Activated T-cell treated with anti-CD3 and anti-CD28 coated beads, Interleukin-2, amount 50 U/mL, for 1 hour (primary cell): ENCODE results near the gene DDX1.
"Not testable (repeated sequence)": the region's sequence is repeated elsewhere in the genome, so short reads cannot be mapped to it uniquely, and the experiment has no call there.

Experiments
- DNase-seq: peaks from one replicate; pipeline ENCODE4 v3.0.0-alpha.2; 2020

The DDX1 gene

DNA sequence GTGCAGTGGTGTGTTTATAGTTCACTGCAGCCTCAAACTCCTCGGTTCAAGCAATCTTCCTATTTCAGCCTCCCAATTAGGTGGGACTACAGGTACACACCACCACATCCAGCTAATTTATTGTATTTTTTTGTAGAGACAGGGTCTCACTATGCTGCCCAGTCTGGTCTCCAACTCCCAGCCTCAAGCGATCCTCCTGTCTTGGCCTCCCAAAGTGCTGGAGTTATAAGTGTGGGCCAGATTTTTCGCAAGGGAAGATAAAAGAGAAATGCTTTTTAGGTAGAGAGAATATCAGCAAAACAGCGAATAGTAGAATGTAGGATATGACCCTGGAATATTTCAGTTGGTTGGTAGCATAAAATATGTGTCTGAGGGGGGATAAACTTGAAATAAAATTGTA lies 4.3 kb downstream of the DDX1 start:
- no peak for DNase-seq

DNA sequence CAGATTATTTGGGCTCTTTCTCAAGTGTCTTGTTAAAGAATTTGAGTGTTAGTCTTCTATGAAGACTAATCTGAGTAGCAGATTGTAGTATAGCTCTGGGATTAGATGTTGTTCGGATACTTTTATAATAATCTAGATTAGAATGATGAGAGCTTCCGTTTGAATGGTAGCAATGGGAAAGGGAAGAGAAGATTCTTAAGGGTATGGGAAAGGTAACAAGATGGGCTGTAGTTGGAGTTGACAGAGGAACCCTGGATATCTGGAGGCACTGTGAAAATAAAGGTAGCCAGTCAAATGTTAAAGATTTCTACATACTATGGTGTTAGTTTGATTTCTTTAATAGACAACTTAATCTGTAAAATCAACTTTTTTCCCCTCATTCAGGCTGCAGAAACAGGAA lies 4.7 kb downstream of the DDX1 start:
- no peak for DNase-seq

DNA sequence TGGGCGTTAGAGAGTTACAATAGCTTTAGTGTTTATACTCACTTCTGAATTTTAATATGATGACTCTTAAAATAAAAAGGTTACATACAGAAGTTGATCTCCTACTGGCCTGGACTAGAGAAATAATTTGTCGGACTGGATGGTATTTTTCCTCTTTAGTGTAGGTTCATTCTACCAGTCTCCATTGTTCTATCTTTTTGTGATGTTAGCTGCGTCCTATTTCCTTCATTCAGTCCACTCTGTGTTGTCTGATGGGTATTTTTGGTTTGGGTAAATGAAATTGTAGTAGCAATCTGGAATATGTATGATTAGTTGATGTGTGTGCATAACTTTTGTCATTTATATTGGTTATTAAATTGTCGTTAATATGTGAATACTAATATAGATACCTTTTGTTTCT lies 5.3 kb downstream of the DDX1 start:
- DNase-seq: no peak

DNA sequence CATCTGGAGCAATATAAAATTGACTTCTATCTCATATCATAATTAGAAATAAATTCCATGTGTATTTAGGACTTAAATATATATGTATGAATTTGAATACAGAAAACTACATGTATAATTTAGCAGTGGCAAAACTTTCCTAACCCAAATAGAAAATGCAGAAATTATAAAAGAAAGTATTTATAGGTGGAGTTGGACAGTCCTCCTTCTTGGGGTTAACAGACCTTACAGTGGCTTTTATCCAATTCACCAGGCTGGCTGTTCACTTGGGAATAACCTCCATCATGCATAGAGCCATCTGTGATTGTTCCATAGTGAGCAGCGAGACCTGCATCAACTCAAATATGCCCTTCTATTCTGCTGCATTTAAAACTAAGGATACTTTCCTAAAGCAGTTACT lies 8.3 kb downstream of the DDX1 start:
- DNase-seq: no peak

DNA sequence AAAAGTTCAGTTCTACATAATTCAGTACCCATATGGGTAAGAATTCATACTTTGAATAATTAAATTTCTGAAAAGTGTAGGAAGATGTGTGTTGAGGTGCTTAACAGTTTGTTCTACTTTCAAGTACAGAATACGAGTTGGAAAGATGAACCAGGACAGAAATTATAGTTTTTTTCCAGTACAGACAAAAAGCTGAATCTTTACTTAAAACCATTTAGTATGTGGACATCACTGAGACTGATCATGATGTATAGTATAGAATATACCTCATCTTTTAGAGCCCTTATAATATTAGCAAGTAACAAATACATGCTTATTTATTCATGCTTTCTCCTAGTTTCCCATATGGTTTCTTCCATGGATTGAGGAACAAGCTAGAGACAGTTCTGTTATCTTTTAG lies 10.0 kb downstream of the DDX1 start:
- no peak for DNase-seq

DNA sequence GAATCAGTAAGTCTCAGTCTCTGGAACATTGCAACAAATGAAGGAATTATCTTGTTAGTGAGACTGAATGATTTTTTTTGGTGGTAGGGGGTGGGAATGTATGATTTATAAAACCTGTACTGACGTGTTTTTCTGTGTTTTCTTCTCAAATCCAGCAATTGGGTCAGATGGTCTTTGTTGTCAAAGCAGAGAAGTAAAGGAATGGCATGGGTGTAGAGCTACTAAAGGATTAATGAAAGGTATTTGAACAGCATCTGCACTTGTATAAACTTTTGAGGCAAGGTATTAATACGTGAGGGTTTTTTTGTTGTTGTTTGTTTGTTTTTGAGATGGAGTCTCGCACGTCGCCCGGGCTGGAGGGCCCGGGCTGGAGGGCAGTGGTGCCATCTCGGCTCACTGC lies 10.7 kb downstream of the DDX1 start:
- no peak for DNase-seq

DNA sequence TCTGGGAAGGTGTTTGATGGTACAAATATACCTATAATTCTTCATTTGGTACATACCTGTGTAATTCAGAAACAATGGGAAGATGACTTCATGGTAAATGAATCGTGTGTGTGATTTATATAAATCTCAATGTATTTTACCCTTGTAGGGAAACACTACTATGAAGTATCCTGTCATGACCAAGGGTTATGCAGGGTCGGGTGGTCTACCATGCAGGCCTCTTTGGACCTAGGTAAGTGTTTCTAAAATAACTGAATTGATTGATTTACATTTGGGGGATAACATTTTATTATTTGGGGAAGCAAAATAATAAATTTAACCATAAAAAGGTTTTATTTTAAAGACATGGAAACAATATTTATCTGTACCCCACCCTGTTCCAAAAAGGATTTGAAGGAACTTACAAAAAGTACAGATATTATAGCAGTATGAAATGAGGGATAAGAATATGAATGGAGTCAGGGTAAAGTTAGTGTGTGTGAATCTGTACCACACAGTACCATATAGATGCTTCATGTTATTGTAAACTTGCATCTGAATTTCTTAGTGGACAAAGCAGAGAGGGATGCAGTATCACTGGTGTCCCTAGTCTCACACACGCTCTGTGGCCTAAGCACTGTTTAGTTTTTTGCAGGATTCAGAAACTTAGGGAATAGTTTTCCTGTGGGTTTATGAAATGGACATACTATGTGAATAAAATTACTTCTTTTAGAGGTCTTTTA lies 11.5 kb downstream of the DDX1 start:
- DNase-seq: no peak

DNA sequence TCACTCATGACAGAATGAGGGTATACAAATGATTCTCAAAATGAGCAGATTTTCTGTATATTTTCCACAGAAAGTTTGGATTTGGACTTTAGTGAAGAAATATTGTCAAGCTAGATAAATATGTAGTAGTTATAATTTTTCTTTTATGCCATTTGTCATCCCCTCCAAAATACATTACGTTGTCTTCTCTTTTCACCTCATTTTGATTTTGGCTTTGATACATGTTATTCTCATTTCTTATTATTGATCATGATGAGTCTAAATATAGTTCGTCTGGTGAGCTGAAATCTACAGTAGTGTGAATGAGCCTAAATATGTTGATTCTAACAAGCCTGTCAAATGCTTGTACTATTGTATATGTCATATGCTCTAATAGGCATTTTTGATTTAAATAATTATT lies 12.3 kb downstream of the DDX1 start:
- DNase-seq: no peak

DNA sequence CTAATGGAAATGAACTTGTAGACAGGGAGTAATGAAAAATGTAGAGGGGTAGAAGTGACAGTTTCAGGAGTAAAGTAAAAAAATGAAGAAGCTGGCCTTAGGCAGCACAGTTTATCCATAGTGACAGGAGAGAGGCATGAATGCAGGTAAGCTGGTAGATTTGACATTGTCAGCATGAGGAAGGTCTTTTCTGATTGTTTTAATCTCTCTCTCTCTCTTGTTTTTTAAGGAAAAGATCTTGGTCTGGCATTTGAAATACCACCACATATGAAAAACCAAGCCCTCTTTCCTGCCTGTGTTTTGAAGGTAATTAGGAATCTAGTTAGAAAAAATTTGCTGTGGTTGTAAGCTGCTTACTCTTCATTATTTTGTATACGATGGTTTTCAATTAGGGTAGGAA lies 14.1 kb downstream of the DDX1 start:
- no peak for DNase-seq

DNA sequence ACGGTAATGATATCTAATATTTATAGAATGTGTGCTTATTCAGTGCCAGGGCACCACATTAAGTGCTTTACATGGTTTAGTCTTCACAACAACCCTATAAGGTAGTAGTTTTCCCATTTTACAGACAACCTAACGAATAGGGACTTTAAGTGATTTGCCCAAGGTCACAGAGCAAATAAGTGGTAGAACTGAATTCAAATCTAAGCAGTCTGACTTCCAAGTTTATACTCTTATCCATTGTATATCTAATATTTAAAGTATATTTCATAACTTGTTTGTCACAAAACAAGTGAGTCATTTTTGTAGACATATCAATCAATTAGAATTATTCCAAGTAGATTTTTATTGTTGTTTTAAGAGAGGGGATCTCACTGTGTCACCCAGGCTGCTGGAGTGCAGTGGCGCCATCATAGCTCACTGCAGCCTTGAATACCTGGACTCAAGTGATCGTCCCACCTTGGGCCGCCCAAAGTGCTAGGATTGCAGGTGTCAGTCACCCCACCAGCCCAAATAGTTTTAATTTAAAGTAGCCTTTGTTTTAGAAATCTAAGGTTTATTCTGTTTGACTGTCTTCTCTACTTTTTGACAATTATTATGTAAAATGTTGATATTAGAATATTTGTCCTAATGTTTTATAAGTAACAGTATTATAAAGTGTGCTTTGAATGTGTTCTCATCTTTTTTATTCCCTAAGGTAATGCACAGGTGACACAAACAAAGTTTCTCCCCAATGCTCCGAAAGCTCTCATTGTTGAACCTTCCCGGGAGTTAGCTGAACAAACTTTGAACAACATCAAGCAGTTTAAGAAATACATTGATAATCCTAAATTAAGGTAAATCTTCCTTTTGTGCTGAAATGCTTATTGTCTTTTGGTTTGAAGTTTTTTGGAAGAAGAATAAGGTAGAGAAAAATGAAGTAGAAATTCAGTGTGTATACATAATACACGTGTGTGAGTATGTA lies 15.1 kb downstream of the DDX1 start:
- no peak for DNase-seq

DNA sequence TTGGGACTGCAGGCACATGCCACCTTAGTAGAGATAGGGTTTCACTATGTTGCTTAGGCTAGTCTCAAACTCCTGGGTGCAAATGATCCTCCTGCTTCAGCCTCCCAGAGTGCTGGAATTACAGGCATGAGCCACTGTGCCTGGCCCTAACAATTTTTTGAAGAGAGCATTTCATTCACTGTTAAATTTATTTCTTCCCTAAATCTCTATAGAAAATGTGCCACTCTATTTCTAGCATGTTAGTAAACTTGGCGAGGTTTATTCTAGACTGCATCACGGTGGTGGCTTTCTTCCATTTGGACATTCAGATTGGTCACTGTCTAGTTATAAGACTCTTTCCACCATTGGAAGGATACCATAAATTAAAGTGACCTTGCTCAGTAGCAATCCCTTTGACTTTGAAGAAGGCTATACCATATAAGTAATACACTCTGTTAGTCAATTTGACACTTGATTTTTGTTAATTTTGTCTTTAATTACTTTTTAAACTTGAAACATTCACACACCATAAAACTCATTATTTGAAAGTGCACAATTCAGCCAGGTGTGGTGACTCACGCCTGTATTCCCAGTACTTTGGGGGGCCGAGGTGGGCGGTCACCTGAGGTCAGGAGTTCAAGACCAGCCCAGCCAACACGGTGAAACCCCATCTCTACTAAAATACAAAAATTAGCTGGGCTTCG lies 16.2 kb downstream of the DDX1 start:
- DNase-seq: no peak

DNA sequence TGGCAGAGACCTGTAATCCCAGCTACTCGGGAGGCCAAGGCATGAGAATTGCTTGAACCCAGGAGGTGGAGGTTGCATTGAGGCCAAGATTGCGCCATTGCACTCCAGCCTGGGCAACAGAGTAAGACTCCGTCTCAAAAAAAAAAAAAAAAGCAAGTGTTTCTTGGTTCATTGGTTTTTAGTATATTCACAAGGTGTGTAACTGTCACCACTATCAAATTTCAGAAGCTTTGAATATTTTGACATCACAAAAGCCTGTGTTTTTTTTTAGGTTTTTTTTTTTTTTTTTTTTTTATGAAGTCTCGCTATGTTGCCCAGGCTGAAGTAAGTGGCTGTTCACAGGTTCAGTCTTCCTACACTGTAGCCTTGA lies 16.7 kb downstream of the DDX1 start:
- DNase-seq: no peak

DNA sequence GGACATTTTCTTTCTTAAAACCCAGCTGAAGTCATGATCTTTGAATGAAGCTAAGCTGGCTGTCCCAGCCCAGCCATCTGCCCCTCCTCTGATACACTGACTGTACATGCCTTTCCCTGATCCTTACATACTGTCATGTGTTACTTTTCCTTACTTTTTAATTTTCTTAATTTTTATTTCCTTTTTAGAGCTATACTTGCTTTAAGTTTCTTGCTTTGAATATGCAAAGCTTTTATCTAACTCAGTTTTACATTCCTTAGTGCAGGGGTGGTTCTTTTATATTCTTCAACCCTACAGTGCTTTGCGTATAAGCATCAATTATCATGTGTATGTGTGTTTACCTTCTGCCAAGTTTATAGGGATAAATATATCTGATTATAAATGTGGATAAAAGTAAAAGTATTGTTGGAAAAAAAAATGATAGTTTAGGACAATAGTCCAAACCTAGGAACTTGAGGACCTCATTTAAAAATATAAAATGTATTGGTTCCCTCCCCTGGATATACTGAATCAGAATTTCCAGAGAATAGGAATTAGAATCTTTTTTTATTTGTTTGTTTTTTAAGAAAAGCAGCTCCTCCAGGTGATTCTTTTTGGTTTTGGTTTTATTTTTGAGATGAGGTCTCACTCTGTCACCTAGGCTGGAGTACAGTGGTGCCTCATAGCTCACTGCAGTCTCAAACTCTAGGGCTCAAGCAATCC lies 17.8 kb downstream of the DDX1 start:
- no peak for DNase-seq

DNA sequence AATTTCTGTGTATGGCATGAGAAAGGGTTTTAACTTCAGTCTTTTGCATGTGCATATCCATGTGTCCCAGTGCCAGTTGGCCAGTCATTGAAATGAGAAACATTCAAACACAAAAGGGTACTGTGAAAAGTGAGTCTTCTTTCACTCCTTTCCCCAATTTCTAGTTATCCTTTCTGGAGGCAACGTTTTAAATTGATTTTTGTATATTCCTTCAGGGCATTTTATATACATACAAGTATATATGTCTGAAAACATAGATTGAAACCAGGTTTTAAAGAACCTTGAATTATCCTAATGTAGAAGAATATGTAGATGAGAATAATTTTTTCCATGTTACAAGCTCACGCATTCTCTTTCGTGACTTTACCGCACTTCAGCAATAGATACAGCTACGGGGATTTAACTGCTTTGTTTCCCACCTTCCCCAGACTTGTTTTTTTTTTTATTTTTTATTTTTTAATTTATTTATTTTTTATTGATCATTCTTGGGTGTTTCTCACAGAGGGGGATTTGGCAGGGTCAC lies 18.8 kb downstream of the DDX1 start:
- DNase-seq: no peak

DNA sequence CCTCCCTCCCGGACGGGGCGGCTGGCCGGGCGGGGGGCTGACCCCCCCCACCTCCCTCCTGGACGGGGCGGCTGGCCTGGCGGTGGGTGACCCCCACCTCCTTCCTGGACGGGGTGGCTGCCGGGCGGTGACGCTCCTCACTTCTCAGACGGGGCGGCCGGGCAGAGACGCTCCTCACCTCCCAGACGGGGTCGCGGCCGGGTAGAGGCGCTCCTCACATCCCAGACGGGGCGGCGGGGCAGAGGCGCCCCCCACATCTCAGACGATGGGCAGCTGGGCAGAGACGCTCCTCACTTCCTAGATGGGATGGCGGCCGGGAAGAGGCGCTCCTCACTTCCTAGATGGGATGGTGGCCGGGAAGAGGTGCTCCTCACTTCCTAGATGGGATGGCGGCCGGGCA lies 20.4 kb downstream of the DDX1 start:
- not testable (repeated sequence) for DNase-seq

DNA sequence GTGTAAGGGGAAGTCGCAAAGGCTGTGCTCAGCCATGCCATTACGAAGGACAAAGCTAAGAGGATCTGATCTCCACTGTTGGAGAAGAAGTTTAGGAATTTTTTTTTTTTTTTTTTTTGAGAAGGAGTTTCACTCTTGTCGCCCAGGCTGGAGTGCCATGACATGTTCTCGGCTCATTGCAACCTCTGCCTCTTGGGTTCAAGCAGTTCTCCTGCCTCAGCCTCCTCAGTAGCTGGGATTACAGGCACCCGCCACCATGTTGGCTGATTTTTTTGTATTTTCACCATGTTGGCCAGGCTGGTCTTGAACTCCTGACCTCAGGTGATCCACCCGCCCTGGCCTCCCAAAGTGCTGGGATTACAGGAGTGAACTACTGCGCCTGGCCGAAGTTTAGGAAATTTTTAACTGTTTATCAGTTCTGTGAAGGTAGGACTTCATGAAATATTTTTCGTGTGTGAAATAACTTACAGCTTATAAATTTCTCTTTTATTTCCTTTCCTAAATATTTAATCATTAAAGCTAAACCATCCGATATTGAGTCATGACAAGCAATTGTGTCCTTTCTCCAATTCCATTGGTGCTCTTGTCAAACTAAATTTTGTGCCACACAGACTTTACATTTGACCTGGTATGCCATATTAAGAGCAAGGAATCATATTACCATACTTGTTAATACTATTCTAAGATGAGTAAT lies 22.2 kb downstream of the DDX1 start:
- DNase-seq: no peak

DNA sequence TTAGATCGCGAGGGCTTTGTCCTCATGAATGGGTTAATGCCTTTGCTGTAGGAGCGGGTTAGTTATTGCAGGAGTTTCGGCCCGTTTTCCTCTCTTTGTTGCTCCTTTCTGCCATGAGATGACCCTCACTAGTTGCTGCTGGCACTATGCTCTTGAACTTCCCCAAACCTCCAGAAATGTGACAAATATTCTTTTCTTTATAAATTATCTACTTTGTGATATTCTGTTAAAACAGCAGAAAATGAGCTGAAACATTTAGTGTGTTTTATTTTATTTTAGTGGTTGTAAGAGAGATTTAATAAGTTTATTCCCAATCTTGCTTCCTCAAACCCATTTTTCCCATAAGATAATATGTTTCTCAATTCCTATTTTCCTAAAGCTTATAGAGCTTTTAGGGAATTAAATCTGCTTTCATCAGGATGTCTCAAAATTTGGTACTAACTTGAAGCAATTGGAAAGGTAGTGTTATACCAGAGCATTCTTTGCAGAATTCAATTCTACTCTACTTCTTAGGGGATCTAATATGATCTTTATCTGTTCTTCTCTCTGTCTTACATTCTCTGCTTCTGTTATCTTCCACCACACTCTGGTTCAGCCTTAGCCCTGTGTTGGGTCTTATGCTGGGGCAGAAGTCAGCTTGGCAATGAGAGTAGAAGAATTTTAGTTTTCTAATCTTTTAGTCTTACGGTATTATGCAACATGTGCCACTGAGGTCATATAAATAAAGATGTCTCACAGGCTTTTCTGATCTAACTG lies 23.1 kb downstream of the DDX1 start:
- no peak for DNase-seq

DNA sequence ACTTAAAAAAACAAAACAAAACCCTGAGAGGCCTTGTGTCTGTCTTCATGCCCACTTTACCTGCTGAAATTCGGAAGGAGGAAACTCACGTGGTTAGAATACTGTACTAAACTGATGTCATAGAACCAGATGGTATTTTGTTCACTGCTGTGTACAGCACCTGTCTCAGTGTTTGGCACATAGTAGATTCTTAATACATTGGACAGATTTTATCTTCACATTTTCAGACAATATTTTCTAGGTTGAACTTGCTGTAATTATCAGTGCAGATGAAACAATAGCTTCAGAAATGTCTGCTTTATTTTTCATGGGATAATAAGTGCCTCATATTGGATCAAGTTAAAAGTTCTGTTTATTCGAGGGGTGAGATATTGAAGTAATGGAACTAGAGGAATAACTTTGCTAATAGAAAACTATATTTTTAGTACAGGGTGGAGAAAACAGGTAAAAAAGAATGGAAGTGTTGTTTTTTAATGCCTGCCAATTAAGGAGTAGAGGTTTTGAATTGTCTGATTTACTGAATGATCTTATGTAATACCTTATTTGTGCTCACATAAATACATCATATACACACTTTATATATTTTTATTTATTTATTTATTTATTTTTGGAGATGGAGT lies 23.7 kb downstream of the DDX1 start:
- no peak for DNase-seq

DNA sequence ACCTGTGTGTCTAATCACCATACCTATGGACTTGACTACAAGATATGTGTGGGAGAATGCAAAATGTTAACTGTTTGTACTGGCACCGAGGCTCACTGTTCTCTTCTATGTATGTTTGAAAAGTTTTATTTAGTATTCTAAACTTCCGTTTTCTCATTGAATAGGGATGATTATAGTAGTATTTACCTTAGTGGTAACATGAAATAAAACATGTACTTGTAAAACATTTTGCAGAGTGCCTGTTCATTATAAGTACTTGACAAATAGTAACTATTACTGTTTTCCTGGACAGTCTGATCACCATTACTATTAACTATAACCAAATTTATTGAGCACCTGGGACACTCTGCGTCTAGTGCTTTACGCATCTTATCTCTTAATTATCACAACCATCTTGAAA lies 24.8 kb downstream of the DDX1 start:
- no peak for DNase-seq

DNA sequence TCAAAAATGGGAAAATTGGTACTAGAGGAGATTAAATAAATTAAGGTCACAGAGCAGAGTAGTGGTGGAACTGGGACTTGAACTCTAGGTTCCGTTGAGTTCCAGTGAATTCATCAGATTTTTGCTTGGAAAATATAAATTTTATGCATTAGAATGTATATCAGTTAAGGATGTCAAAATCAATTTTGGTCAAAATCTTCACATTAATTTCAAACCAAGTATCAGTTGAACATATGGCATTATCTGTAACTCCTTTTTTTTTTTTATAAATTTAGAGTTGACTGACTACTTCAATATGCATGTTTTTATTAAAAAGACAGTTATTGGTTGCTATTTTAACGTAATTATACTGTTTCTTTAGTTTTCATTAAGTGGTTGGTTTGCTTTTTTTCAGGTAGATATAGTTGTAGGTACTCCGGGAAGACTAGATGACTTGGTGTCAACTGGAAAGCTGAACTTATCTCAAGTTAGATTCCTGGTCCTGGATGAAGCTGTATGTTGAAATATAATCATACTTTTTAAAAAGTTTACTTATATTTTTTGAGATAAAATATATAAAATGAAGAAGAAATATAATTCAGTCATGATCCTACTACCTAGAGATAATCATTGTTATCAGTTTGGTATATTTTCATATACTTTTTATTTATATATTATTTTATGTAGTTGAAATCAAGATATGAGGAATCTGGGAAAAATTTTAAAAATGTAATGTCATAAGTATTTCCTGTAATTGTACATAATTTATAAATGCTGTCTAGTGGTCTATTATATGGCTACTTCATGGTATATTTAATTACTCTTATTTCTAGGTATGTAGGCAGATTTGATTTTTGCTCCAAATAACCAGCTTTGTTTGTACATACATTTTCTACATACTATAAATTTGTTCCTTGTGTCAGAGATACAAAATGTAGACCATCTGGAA lies 25.4 kb downstream of the DDX1 start:
- DNase-seq: no peak
